ENCODE measurements around the gene NADK2.
"Not testable (repeated sequence)": the region's sequence is repeated elsewhere in the genome, so short reads cannot be mapped to it uniquely, and the experiment has no call there.

The NADK2 gene

GRCh38 chr5:36241631-36242533, at the start of gene NADK2:
Gene NADK2, minus strand, starts transcription at chr5:36241925. Its CDS starts 127 bp downstream, at chr5:36241798.
- DNase-seq, result peak; percentile 88 to 92

GRCh38 chr5:36285837-36286615, 44.3 kb upstream of the NADK2 start:
- DNase-seq, result no peak

- DNase-seq, result not testable (repeated sequence)
Observed at GRCh38 chr5:36283775-36284174, 42.0 kb upstream of the NADK2 start.

GRCh38 chr5:36281626-36282025, 39.9 kb upstream of the NADK2 start:
- no peak for DNase-seq

- DNase-seq, result no peak
Observed at GRCh38 chr5:36279054-36279698, 37.5 kb upstream of the NADK2 start.

GRCh38 chr5:36277521-36278176, 35.9 kb upstream of the NADK2 start:
- DNase-seq, result no peak

- no peak for DNase-seq
Observed at GRCh38 chr5:36276864-36277263, 35.1 kb upstream of the NADK2 start.

- no peak for DNase-seq
Observed at GRCh38 chr5:36273809-36274526, 32.2 kb upstream of the NADK2 start.

GRCh38 chr5:36272136-36272690, 30.5 kb upstream of the NADK2 start:
- DNase-seq, result no peak

GRCh38 chr5:36270876-36271575, 29.3 kb upstream of the NADK2 start:
- DNase-seq, result no peak

GRCh38 chr5:36270175-36270574, 28.4 kb upstream of the NADK2 start:
- DNase-seq, result no peak

GRCh38 chr5:36269478-36269877, 27.8 kb upstream of the NADK2 start:
- DNase-seq, result no peak

- no peak for DNase-seq
Observed at GRCh38 chr5:36267905-36268304, 26.2 kb upstream of the NADK2 start.

- DNase-seq, result no peak
Observed at GRCh38 chr5:36264202-36264760, 22.6 kb upstream of the NADK2 start.

GRCh38 chr5:36261186-36261585, 19.5 kb upstream of the NADK2 start:
- no peak for DNase-seq

GRCh38 chr5:36253575-36253974, 11.8 kb upstream of the NADK2 start:
- DNase-seq, result no peak

GRCh38 chr5:36252722-36253365, 11.1 kb upstream of the NADK2 start:
- no peak for DNase-seq

- no peak for DNase-seq
Observed at GRCh38 chr5:36251218-36251617, 9.5 kb upstream of the NADK2 start.

GRCh38 chr5:36250427-36250826, 8.7 kb upstream of the NADK2 start:
- DNase-seq, result no peak

Measured in activated CD4-positive, alpha-beta T cell treated with anti-CD3 and anti-CD28 coated beads, Interleukin-2, amount 50 U/mL, for 48 hours (primary cell).